Panc1 (cell line): ENCODE measurements around the gene ACADSB. TPM values are rescaled to one million over a fixed set of nuclear protein-coding genes. Genes with fewer than 3 reads are reported as not detected.

Experiments
- ATAC-seq: fragments of 200-7000 bp; cut with Tn5 transposase; 2 replicates; pipeline ENCODE4 v1.9.1; 2020; ENCODE audit warnings: mild to moderate bottlenecking, moderate library complexity
- BruUV-seq: library from RNA; stranded (reverse); fragments of 400-500 nt; replicated peaks from 2 replicates; lab custom pipeline; 2021; lab: Mats Ljungman, UMichigan
- CTCF ChIA-PET: fragments of 300-600 bp; sonication (Branson Sonifier 250); formaldehyde crosslinking; loops from one replicate; lab custom pipeline; 2022; ENCODE audit warnings: antibody characterized with exemption; lab: Charles Lee
- POLR2A ChIA-PET: fragments of 300-600 bp; sonication (Branson Sonifier 250); formaldehyde crosslinking; loops from one replicate; lab custom pipeline; 2022; ENCODE audit warnings: antibody characterized with exemption; lab: Charles Lee
- DNase-seq: peaks from one replicate; pipeline ENCODE4 v3.0.0-alpha.2; 2010; ENCODE audit warnings: low read depth, low spot score
- H3K27ac ChIP-seq: 2 replicates; pipeline ENCODE4 v1.5.1; 2011; ENCODE audit warnings: mild to moderate bottlenecking, low read length, inconsistent platforms
- H3K27me3 ChIP-seq: fragments of 200-500 bp; sonication (Bioruptor generic); 2 replicates; pipeline ENCODE4 v1.6.0; 2014; ENCODE audit warnings: low read length, inconsistent platforms; ENCODE audit not compliant: control insufficient read depth, insufficient read depth
- H3K36me3 ChIP-seq: fragments of 200-500 bp; sonication (Bioruptor generic); 2 replicates; pipeline ENCODE4 v1.5.1; 2014; ENCODE audit warnings: inconsistent platforms, mild to moderate bottlenecking, low read length, moderate library complexity; ENCODE audit not compliant: control insufficient read depth, insufficient read depth
- H3K4me1 ChIP-seq: 2 replicates; pipeline ENCODE4 v1.5.1; 2011; ENCODE audit warnings: inconsistent platforms, mild to moderate bottlenecking, low read length, moderate library complexity; ENCODE audit not compliant: control insufficient read depth, insufficient read depth
- H3K4me3 ChIP-seq, 2 experiments: 2 replicates each; pipeline ENCODE4 v1.5.1; 2011 to 2012; ENCODE audit warnings: low read depth in 2 of 2, low read length in 2 of 2, mild to moderate bottlenecking in 2 of 2, inconsistent platforms in 1 of 2, moderate library complexity in 1 of 2
- H3K9me3 ChIP-seq: fragments of 200-500 bp; sonication (Bioruptor generic); 2 replicates; pipeline ENCODE4 v1.5.1; 2014; ENCODE audit warnings: low read depth, mild to moderate bottlenecking, inconsistent platforms, low read length, moderate library complexity; ENCODE audit not compliant: control insufficient read depth, insufficient read depth
- POLR2AphosphoS5 ChIP-seq: IDR thresholded peaks from 2 replicates; pipeline ENCODE4 v1.6.1; 2012; ENCODE audit warnings: mild to moderate bottlenecking, low read depth, low read length, moderate library complexity
- REST ChIP-seq, 2 experiments: IDR thresholded peaks; 2 replicates each; pipeline ENCODE4 v1.6.1; 2011 to 2012; ENCODE audit warnings: low read depth in 2 of 2, control low read depth in 1 of 2, low read length in 1 of 2, mild to moderate bottlenecking in 1 of 2, moderate library complexity in 1 of 2; ENCODE audit not compliant: insufficient read depth in 1 of 2
- SIN3A ChIP-seq: IDR thresholded peaks from 2 replicates; pipeline ENCODE4 v1.6.1; 2012; ENCODE audit warnings: low read depth, mild to moderate bottlenecking, low read length, moderate library complexity, borderline replicate concordance; ENCODE audit not compliant: insufficient read depth
- TCF7L2 ChIP-seq: IDR thresholded peaks from 2 replicates; pipeline ENCODE4 v1.6.1; 2011; ENCODE audit warnings: mild to moderate bottlenecking, low read depth, low read length, inconsistent platforms
- in situ Hi-C: cut with HindIII; loops from 2 replicates; pipeline ENCODE4 v1.10.0; 2016; ENCODE audit warnings: low sequenced_read_pairs, low pct_unique_long_range_greater_than_20kb
- intact Hi-C: fragments of 100-400 bp; cut with micrococcal nuclease; formaldehyde crosslinking; loops from one replicate; pipeline ENCODE4 v1.10.0; 2022; ENCODE audit not compliant: unreplicated experiment
- total RNA-seq: library from RNA; stranded (reverse); gene quantifications from one replicate; pipeline ENCODE4 v1.2.1, GENCODE V29; 2021; ENCODE audit not compliant: unreplicated experiment
- TF ChIP-seq, protein P1 (sequence below): fragments of 450-650 bp; IDR thresholded peaks from 2 replicates; pipeline ENCODE4 v1.5.1; 2017; ENCODE audit warnings: mild to moderate bottlenecking

Gene ACADSB
- total RNA-seq, 1 experiment from 2014 or later, result 19.2 TPM

GRCh38 chr10:123097039-123097438 lies 88.2 kb downstream of the ACADSB start:
- Histone ChIP-seq H3K4me1 (no peaks in the 10 kb centered on the region; the same call in 1 of the 2 replicates), H3K27ac (no peak overlapping the region), H3K9me3 (no peaks in the 10 kb centered on the region), H3K27me3 (no peaks in the 10 kb centered on the region), H3K4me3 (no peak overlapping the region), H3K36me3 (no peaks in the 10 kb centered on the region)
- ATAC-seq (no peak), DNase-seq (no peak)
- ChIA-PET CTCF (no interaction called here), POLR2A (no interaction called here)
- BruUV-seq, result no TSS peak
- intact Hi-C loops, result no loop called here
- TF ChIP-seq SIN3A (no peak), TCF7L2 (no peak), POLR2AphosphoS5 (no peak), REST (IDR thresholded peaks at IDR 0.05; ENCODE audit: insufficient read depth in 1 of 2, low read depth in 2 of 2, low read length in 1 of 2) (no peak)
- TF ChIP-seq, protein P1, sequence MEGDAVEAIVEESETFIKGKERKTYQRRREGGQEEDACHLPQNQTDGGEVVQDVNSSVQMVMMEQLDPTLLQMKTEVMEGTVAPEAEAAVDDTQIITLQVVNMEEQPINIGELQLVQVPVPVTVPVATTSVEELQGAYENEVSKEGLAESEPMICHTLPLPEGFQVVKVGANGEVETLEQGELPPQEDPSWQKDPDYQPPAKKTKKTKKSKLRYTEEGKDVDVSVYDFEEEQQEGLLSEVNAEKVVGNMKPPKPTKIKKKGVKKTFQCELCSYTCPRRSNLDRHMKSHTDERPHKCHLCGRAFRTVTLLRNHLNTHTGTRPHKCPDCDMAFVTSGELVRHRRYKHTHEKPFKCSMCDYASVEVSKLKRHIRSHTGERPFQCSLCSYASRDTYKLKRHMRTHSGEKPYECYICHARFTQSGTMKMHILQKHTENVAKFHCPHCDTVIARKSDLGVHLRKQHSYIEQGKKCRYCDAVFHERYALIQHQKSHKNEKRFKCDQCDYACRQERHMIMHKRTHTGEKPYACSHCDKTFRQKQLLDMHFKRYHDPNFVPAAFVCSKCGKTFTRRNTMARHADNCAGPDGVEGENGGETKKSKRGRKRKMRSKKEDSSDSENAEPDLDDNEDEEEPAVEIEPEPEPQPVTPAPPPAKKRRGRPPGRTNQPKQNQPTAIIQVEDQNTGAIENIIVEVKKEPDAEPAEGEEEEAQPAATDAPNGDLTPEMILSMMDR, result no peak
- in situ Hi-C loops, result no loop called here

- ATAC-seq (peak; percentile 52), DNase-seq (no peak)
- no peaks in the 10 kb centered on the region for H3K27me3 ChIP-seq
- no peak for TF ChIP-seq TCF7L2
- no peak for TF ChIP-seq POLR2AphosphoS5
- no peak for TF ChIP-seq SIN3A
- TF ChIP-seq REST (IDR thresholded peaks at IDR 0.05; ENCODE audit: insufficient read depth in 1 of 2, low read depth in 2 of 2, low read length in 1 of 2), result no peak
- TF ChIP-seq, protein P1, result no peak
- H3K27ac ChIP-seq, result no peak overlapping the region
- in situ Hi-C loops (no loop called here), intact Hi-C loops (no loop called here)
- H3K4me3 ChIP-seq, result no peak overlapping the region
- ChIA-PET CTCF (no interaction called here), POLR2A (interaction anchor here (0.6 to 0.7 kb wide), 2 partner anchors 645 to 975 kb away, joined by 4 to 13 read pairs; no protein-coding TSS in a partner anchor)
- no peaks in the 10 kb centered on the region for H3K36me3 ChIP-seq
- no TSS peak for BruUV-seq
- no peaks in the 10 kb centered on the region for H3K9me3 ChIP-seq
- H3K4me1 ChIP-seq, result no peaks in the 10 kb centered on the region; the same call in 1 of the 2 replicates
These were observed 91.4 kb downstream of the ACADSB start for GRCh38 chr10:123100030-123100762.
